HepG2 (cell line): Measurements from ENCODE around the gene SMIM41. TPM values are rescaled to one million over a fixed set of nuclear protein-coding genes. Genes with fewer than 3 reads are reported as not detected.

Experiments
- ATAC-seq: fragments of 200-7000 bp; cut with Tn5 transposase; 3 replicates; pipeline ENCODE4 v1.9.1; 2020; ENCODE audit warnings: mild to moderate bottlenecking, moderate library complexity
- BruUV-seq: library from RNA; stranded (reverse); fragments of 400-500 nt; replicated peaks from 2 replicates; lab custom pipeline; 2021; lab: Mats Ljungman, UMichigan
- CTCF ChIA-PET: fragments of 300-600 bp; formaldehyde crosslinking; extraction: SDS; loops from one replicate; lab custom pipeline; 2021; ENCODE audit warnings: low total read pairs, inconsistent platforms, low intra/inter-chr PET ratio; lab: Yijun Ruan, JAX
- POLR2A ChIA-PET: fragments of 350-600 bp; sonication (Branson Sonifier 250); formaldehyde crosslinking; loops from one replicate; lab custom pipeline; 2020; ENCODE audit warnings: antibody characterized with exemption, inconsistent platforms; lab: Yijun Ruan, JAX
- DNase-seq: peaks from one replicate; pipeline ENCODE4 v3.0.0-alpha.2; 2015; ENCODE audit warnings: low spot score
- FAIRE-seq: peaks from 3 replicates; lab custom pipeline; 2011; peaks lifted over from hg19 to GRCh38; lab: Jason Lieb, UNC
- H2AFZ ChIP-seq: one replicate; pipeline ENCODE4 v1.6.1; 2011; ENCODE audit warnings: low read length, inconsistent platforms
- H3K27ac ChIP-seq: fragments of 300-600 bp; 3 replicates; pipeline ENCODE4 v1.8.0; 2011; ENCODE audit warnings: mixed run types, mild to moderate bottlenecking, mixed read lengths, low read length, inconsistent platforms; ENCODE audit not compliant: insufficient read depth; ENCODE audit errors: extremely low read length
- H3K27me3 ChIP-seq, 2 experiments: fragments of 200-600 bp in 1 of 2; 2 replicates in 1 of 2; 3 replicates in 1 of 2; pipeline versions ENCODE4 v1.6.0 to v1.8.0; 2011; ENCODE audit warnings: low read length in 2 of 2, mild to moderate bottlenecking in 2 of 2, moderate library complexity in 2 of 2, inconsistent platforms in 1 of 2; ENCODE audit not compliant: insufficient read depth in 2 of 2, control insufficient read depth in 1 of 2
- H3K36me3 ChIP-seq, 2 experiments: fragments of 200-600 bp in 1 of 2; replicated peaks in 1 of 2; 2 replicates in 1 of 2; 3 replicates in 1 of 2; pipeline versions ENCODE4 v1.5.1 to v1.8.0; 2011; ENCODE audit warnings: low read length in 2 of 2, inconsistent platforms in 1 of 2; ENCODE audit not compliant: insufficient read depth in 2 of 2, control insufficient read depth in 1 of 2
- H3K4me1 ChIP-seq: 2 replicates; pipeline ENCODE4 v1.5.1; 2012; ENCODE audit warnings: low read length, inconsistent platforms; ENCODE audit not compliant: insufficient read depth
- H3K4me2 ChIP-seq: 2 replicates; pipeline ENCODE4 v1.6.0; 2011; ENCODE audit warnings: low read depth, low read length, inconsistent platforms
- H3K4me3 ChIP-seq, 3 experiments: fragments of 200-600 bp in 1 of 3; sonication (generic), shearing (Covaris generic) in 1 of 3; replicated peaks in 1 of 3; 2 replicates each; pipeline ENCODE4 v1.5.1; 2011 to 2016; ENCODE audit warnings: low read length in 3 of 3, inconsistent platforms in 2 of 3, low read depth in 2 of 3, mild to moderate bottlenecking in 2 of 3, control low read depth in 1 of 3, mixed read lengths in 1 of 3; ENCODE audit not compliant: insufficient read depth in 1 of 3
- H3K79me2 ChIP-seq: one replicate; pipeline ENCODE4 v1.6.1; 2011; ENCODE audit warnings: low read length, inconsistent platforms; ENCODE audit not compliant: insufficient read depth
- H3K9ac ChIP-seq: 2 replicates; pipeline ENCODE4 v1.6.0; 2011; ENCODE audit warnings: mild to moderate bottlenecking, low read depth, low read length, inconsistent platforms; ENCODE audit not compliant: insufficient read depth
- H3K9me3 ChIP-seq: 2 replicates; pipeline ENCODE4 v1.5.1; 2012; ENCODE audit warnings: mild to moderate bottlenecking, low read length
- H4K20me1 ChIP-seq: 2 replicates; pipeline ENCODE4 v1.6.0; 2011; ENCODE audit warnings: inconsistent platforms, mild to moderate bottlenecking, low read length, moderate library complexity; ENCODE audit not compliant: insufficient read depth
- GFI1 ChIP-seq: sonication (generic); formaldehyde crosslinking; IDR thresholded peaks from 2 replicates; pipeline ENCODE4 v1.5.0; 2020; ENCODE audit warnings: missing genetic modification reagents, mild to moderate bottlenecking, borderline replicate concordance
- KLF9 ChIP-seq: IDR thresholded peaks from 2 replicates; pipeline ENCODE4 v1.6.1; 2016; ENCODE audit warnings: low read depth
- NAIF1 ChIP-seq: sonication (generic); formaldehyde crosslinking; IDR thresholded peaks from 2 replicates; pipeline ENCODE4 v1.5.0; 2020; ENCODE audit warnings: mild to moderate bottlenecking, missing genetic modification reagents, borderline replicate concordance
- RFX3 ChIP-seq: IDR thresholded peaks from 2 replicates; pipeline ENCODE4 v1.6.1; 2016; ENCODE audit warnings: missing biosample characterization, missing genetic modification reagents
- STAT5B ChIP-seq: sonication (generic); formaldehyde crosslinking; IDR thresholded peaks from 2 replicates; pipeline ENCODE4 v1.4.0; 2020; ENCODE audit warnings: missing genetic modification reagents
- TSC22D2 ChIP-seq: sonication (generic); formaldehyde crosslinking; IDR thresholded peaks from 2 replicates; pipeline ENCODE4 v1.5.1; 2020; ENCODE audit warnings: missing genetic modification reagents, mild to moderate bottlenecking, borderline replicate concordance
- ZNF749 ChIP-seq: sonication (generic); formaldehyde crosslinking; IDR thresholded peaks from 2 replicates; pipeline ENCODE4 v1.8.0; 2022; ENCODE audit warnings: mild to moderate bottlenecking, missing genetic modification reagents, moderate library complexity, borderline replicate concordance
- WGBS: methylation state at CpG from one replicate; pipeline ENCODE4 v1.1.6; 2017; ENCODE audit warnings: low lambda C conversion rate; 5-methylcytosine and 5-hydroxymethylcytosine counted together
- in situ Hi-C: cut with HindIII; loops from 2 replicates; pipeline ENCODE4 v1.10.0; 2017; ENCODE audit warnings: low pct_unique_long_range_greater_than_20kb; ENCODE audit not compliant: extremely low pct_ligation_motif_present
- intact Hi-C: fragments of 100-400 bp; cut with micrococcal nuclease; formaldehyde crosslinking; loops from one replicate; pipeline ENCODE4 v1.10.0; 2022; ENCODE audit not compliant: unreplicated experiment
- polyA plus RNA-seq, 8 experiments: library from polyadenylated mRNA; depleted of rRNA in 3 of 8; stranded (reverse) in 7 of 8; unstranded in 1 of 8; fragments of >200 nt; fragmentation: Illumina TruSeq in 4 of 8; extraction: Trizol in 4 of 8; gene quantifications; 2 replicates each; pipeline versions ENCODE4 v1.2.1 to v1.2.3, GENCODE V29; 2011 to 2016; ENCODE audit warnings: low read depth in 4 of 8, missing spikeins in 1 of 8, mixed read lengths in 1 of 8; ENCODE audit not compliant: insufficient read depth in 1 of 8
- total RNA-seq, 5 experiments: library from RNA; depleted of rRNA; stranded (reverse); fragments of >200 nt; fragmentation: Illumina TruSeq; extraction: Trizol; gene quantifications; 2 replicates each; pipeline ENCODE4 v1.2.3, GENCODE V29; 2016; ENCODE audit warnings: low read depth in 1 of 5
- TF ChIP-seq, protein P1 (sequence below): sonication (generic); formaldehyde crosslinking; IDR thresholded peaks from 2 replicates; pipeline ENCODE4 v1.8.0; 2022; ENCODE audit warnings: mild to moderate bottlenecking, missing genetic modification reagents; ENCODE audit not compliant: insufficient replicate concordance
- TF ChIP-seq, protein P2 (sequence below): IDR thresholded peaks from 2 replicates; pipeline ENCODE4 v1.6.1; 2016; ENCODE audit warnings: low read depth, borderline replicate concordance
- TF ChIP-seq, protein P3 (sequence below): sonication (generic); formaldehyde crosslinking; IDR thresholded peaks from 2 replicates; pipeline ENCODE4 v1.5.0; 2020; ENCODE audit warnings: mild to moderate bottlenecking, missing genetic modification reagents, moderate library complexity
- TF ChIP-seq, protein P4 (sequence below): IDR thresholded peaks from 2 replicates; pipeline ENCODE4 v1.6.1; 2016
- TF ChIP-seq, protein P5 (sequence below): IDR thresholded peaks from 2 replicates; pipeline ENCODE4 v1.6.1; 2016; ENCODE audit warnings: missing biosample characterization, missing genetic modification reagents, low read depth

The SMIM41 gene
- total and polyA plus RNA-seq, 2 of the 13 experiments (the other 11 are each of a cell fraction or from before 2014, with no cell fraction given): not detected

- TF ChIP-seq TSC22D2 (CRISPR knock-in tag) (no peak), KLF9 (no peak), STAT5B (CRISPR knock-in tag) (no peak)
- TF ChIP-seq, protein P1, sequence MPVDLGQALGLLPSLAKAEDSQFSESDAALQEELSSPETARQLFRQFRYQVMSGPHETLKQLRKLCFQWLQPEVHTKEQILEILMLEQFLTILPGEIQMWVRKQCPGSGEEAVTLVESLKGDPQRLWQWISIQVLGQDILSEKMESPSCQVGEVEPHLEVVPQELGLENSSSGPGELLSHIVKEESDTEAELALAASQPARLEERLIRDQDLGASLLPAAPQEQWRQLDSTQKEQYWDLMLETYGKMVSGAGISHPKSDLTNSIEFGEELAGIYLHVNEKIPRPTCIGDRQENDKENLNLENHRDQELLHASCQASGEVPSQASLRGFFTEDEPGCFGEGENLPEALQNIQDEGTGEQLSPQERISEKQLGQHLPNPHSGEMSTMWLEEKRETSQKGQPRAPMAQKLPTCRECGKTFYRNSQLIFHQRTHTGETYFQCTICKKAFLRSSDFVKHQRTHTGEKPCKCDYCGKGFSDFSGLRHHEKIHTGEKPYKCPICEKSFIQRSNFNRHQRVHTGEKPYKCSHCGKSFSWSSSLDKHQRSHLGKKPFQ (CRISPR knock-in tag): no peak
- TF ChIP-seq, protein P2, sequence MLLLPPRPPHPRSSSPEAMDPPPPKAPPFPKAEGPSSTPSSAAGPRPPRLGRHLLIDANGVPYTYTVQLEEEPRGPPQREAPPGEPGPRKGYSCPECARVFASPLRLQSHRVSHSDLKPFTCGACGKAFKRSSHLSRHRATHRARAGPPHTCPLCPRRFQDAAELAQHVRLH (CRISPR knock-in tag): no peak
Observed at GRCh38 chr12:52149182-52149641, 69.7 kb downstream of the SMIM41 start (continued).

GRCh38 chr12:52149651-52150241, 70.2 kb downstream of the SMIM41 start:
- H3K27ac ChIP-seq: no peak overlapping the region
- WGBS: 8% methylated on average over 1 of the region's 5 CpGs
- TF ChIP-seq RFX3 (no peak), ZNF749 (CRISPR knock-in tag) (no peak), GFI1 (CRISPR knock-in tag) (no peak), NAIF1 (CRISPR knock-in tag) (no peak)
- TF ChIP-seq, protein P2 (CRISPR knock-in tag): no peak
- TF ChIP-seq, protein P3, sequence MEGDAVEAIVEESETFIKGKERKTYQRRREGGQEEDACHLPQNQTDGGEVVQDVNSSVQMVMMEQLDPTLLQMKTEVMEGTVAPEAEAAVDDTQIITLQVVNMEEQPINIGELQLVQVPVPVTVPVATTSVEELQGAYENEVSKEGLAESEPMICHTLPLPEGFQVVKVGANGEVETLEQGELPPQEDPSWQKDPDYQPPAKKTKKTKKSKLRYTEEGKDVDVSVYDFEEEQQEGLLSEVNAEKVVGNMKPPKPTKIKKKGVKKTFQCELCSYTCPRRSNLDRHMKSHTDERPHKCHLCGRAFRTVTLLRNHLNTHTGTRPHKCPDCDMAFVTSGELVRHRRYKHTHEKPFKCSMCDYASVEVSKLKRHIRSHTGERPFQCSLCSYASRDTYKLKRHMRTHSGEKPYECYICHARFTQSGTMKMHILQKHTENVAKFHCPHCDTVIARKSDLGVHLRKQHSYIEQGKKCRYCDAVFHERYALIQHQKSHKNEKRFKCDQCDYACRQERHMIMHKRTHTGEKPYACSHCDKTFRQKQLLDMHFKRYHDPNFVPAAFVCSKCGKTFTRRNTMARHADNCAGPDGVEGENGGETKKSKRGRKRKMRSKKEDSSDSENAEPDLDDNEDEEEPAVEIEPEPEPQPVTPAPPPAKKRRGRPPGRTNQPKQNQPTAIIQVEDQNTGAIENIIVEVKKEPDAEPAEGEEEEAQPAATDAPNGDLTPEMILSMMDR (CRISPR knock-in tag): no peak
- TF ChIP-seq, protein P4, sequence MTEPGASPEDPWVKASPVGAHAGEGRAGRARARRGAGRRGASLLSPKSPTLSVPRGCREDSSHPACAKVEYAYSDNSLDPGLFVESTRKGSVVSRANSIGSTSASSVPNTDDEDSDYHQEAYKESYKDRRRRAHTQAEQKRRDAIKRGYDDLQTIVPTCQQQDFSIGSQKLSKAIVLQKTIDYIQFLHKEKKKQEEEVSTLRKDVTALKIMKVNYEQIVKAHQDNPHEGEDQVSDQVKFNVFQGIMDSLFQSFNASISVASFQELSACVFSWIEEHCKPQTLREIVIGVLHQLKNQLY (CRISPR knock-in tag): no peak
- TF ChIP-seq, protein P5, sequence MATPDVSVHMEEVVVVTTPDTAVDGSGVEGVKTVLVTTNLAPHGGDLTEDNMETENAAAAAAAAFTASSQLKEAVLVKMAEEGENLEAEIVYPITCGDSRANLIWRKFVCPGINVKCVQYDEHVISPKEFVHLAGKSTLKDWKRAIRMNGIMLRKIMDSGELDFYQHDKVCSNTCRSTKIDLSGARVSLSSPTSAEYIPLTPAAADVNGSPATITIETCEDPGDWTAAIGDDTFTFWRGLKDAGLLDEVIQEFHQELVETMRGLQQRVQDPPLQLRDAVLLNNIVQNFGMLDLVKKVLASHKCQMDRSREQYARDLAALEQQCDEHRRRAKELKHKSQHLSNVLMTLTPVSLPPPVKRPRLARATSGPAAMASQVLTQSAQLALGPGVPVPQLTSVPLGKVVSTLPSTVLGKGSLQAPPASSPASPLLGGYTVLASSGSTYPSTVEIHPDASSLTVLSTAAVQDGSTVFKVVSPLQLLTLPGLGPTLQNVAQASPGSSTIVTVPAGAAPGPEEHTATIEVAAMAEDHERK (CRISPR knock-in tag): no peak

More at GRCh38 chr12:52149651-52150241, 70.2 kb downstream of the SMIM41 start:
- Histone ChIP-seq H3K4me1 (peaks cover 7% of the 10 kb centered on the region; the same call in 1 of the 2 replicates), H4K20me1 (no peaks in the 10 kb centered on the region), H3K79me2 (no peaks in the 10 kb centered on the region), H3K4me3 (no peak overlapping the region), H3K9me3 (no peaks in the 10 kb centered on the region), H3K9ac (no peak overlapping the region), H3K4me2 (no peak overlapping the region), H3K27me3 (0 out of 5 replicates have a peak, but pooled peaks cover 0 to 1% of the 10 kb centered on the region in 2 experiments), H2AFZ (no peak overlapping the region), H3K36me3 (no peaks in the 10 kb centered on the region)
- ChIA-PET POLR2A (no interaction called here), CTCF (no interaction called here)
- FAIRE-seq (no peak), ATAC-seq (no peak), DNase-seq (no peak)
- in situ Hi-C loops: loop anchor here (5.0 to 25.0 kb wide), 4 partner anchors 178 to 838 kb away; no protein-coding TSS in a partner anchor
- no TSS peak for BruUV-seq
- intact Hi-C loops: no loop called here
